Heart left ventricle (tissue), 16 donors: ENCODE results near the gene PRPF38B. TPM values are rescaled to one million over a fixed set of nuclear protein-coding genes. Genes with fewer than 3 reads are reported as not detected.

Source experiments
- ATAC-seq, 4 donors: fragments of 200-7000 bp; cut with Tn5 transposase; one replicate each; pipeline ENCODE4 v1.9.1; 2020 to 2022; ENCODE audit warnings: moderate library complexity in 4 of 4, mild to moderate bottlenecking in 3 of 4, moderate number of reproducible peaks in 1 of 4
- DNase-seq, 5 donors: peaks; one replicate each; pipeline ENCODE4 v3.0.0-alpha.2; 2020
- H3K27ac ChIP-seq, 12 donors: fragments of 200-600 bp; sonication (generic) in 4 of 12; one replicate each; pipeline versions ENCODE4 v1.5.0 to v1.8.0; 2016 to 2022; ENCODE audit warnings: mild to moderate bottlenecking in 2 of 12
- H3K27me3 ChIP-seq, 9 donors: fragments of 200-600 bp; sonication (generic) in 2 of 9; one replicate each; pipeline versions ENCODE4 v1.5.1 to v1.8.0; 2016 to 2022; ENCODE audit warnings: mild to moderate bottlenecking in 3 of 9
- H3K36me3 ChIP-seq, 9 donors: fragments of 200-600 bp; sonication (generic) in 2 of 9; one replicate each; pipeline versions ENCODE4 v1.5.0 to v1.8.0; 2018 to 2022; ENCODE audit warnings: mild to moderate bottlenecking in 2 of 9
- H3K4me1 ChIP-seq, 12 donors: fragments of 200-600 bp; sonication (generic) in 4 of 12; one replicate each; pipeline versions ENCODE4 v1.5.0 to v1.8.0; 2016 to 2022; ENCODE audit warnings: mild to moderate bottlenecking in 3 of 12
- H3K4me3 ChIP-seq, 12 donors: fragments of 200-600 bp; sonication (generic) in 4 of 12; one replicate each; pipeline versions ENCODE4 v1.5.0 to v1.8.0; 2017 to 2022; ENCODE audit warnings: mild to moderate bottlenecking in 9 of 12, moderate library complexity in 4 of 12
- H3K9me3 ChIP-seq, 12 donors: fragments of 200-600 bp; sonication (generic) in 4 of 12; one replicate each; pipeline versions ENCODE4 v1.5.0 to v1.8.0; 2016 to 2022; ENCODE audit warnings: mild to moderate bottlenecking in 1 of 12
- CTCF ChIP-seq, 12 donors: fragments of 200-600 bp; sonication (generic) in 4 of 12; IDR thresholded peaks; one replicate each; pipeline versions ENCODE4 v1.5.0 to v1.8.0; 2018 to 2022; ENCODE audit warnings: antibody characterized with exemption in 12 of 12, mild to moderate bottlenecking in 5 of 12
- POLR2A ChIP-seq, 2 donors: fragments of 450-650 bp; IDR thresholded peaks; one replicate each; pipeline ENCODE4 v1.6.1; 2017; ENCODE audit warnings: antibody characterized with exemption in 2 of 2, mild to moderate bottlenecking in 2 of 2, moderate library complexity in 2 of 2
- WGBS, 4 donors: extraction: QIAGEN DNeasy Blood & Tissue Kit in 2 of 4; methylation state at CpG; one replicate each; pipeline versions ENCODE4 v1.1.5 to v1.1.7; 2013 to 2018; 5-methylcytosine and 5-hydroxymethylcytosine counted together
- intact Hi-C, 10 donors: fragments of 100-400 bp; cut with DNase I; formaldehyde crosslinking; loops; one replicate each; pipeline versions ENCODE4 v1.11.1 to v1.14.2; 2022
- polyA plus RNA-seq, 2 donors: library from polyadenylated mRNA; stranded (reverse); fragments of 200-250 nt; gene quantifications; one replicate each; pipeline ENCODE4 v1.2.3, GENCODE V29; 2013
- total RNA-seq, 9 donors: library from RNA; depleted of rRNA in 2 of 9; stranded (reverse); fragments of >200 nt in 2 of 9; fragmentation: NEBNext Ultra II Directional in 3 of 9; extraction: Animal tissue kit (Norgen Biotek cat#: 25700) in 3 of 9; gene quantifications; one replicate each; pipeline versions ENCODE4 v1.1.0 to v1.2.4, GENCODE V29; 2016 to 2023
- donor health status: ischemic (EF 13 %, LVEDD 7.1; RV severe dilation, severe dysfunction).
- donor health status: healthy with polysubstance abuse.
- donor health status: DM: no; HTN: yes; CAD: no.
- donor health status: DM: no; HTN: no; CAD: no.
- donor health status: ischemic (EF 25% LVEDD 6.9; RV normal size, moderate dysfunction).
- donor health status: ischemic (EF 25% LVEDD 5.7; RV mildly dilated, moderate dysfunction).
- donor health status: healthy.
- donor health status: DM: yes; HTN: yes; CAD: no.
- donor health status: ischemic (EF 35%, LVEDD 5.7; RV mildly dilated, moderate dysfunction).
- donor health status: nonischemic (EF 11% LVEDD 7.7; RV severe dilation, severe dysfunction).
- donor health status: DM: yes; HTN: yes; CAD: no.
- donor health status: PGD.
- donor health status: ischemic (EF 29% LVEDD 5.4; RV normal size, mild dysfunction).
- donor health status: nonischemic (EF 23%, LVEDD 6.1; RV moderate dilation, normal function).

PRPF38B gene
- total and polyA plus RNA-seq, 11 donors = 7.7 to 22.6 (median 15.1) TPM

GRCh38 chr1:108745980-108746381 is 53.9 kb downstream of the PRPF38B start:
- peaks cover 0 to 5% (median 0%) of the 10 kb centered on the region in 9 donors for H3K36me3 ChIP-seq
- 40 to 46% (median 44%) methylated on average over 3 of the region's 3 CpGs for WGBS, 4 donors
- ATAC-seq (no peak), DNase-seq (no peak)
- TF ChIP-seq POLR2A (IDR thresholded peaks at IDR 0.05) = no peak
- TF ChIP-seq CTCF (IDR thresholded peaks at IDR 0.05) = no peak
- H3K27me3 ChIP-seq = no peaks in the 10 kb centered on the region
- H3K27ac ChIP-seq = peak overlapping the region in 11 of 12 donors; percentile 84 to 99 (median 98)
- no peaks in the 10 kb centered on the region for H3K9me3 ChIP-seq
- peaks cover 0 to 23% (median 12%) of the 10 kb centered on the region in 12 donors for H3K4me1 ChIP-seq
- intact Hi-C loops = loop anchor here in 6 of 10 donors (1.0 to 10.0 kb wide), 6 partner anchors 51 to 131 kb away; partner anchors contain the start of genes PRPF38B (in 6 of the 6), HENMT1 (in 2 of the 6) and GPSM2 (in 1 of the 6)
- H3K4me3 ChIP-seq = peak overlapping the region in 9 of 12 donors; percentile 60 to 93 (median 85)

GRCh38 chr1:108746382-108747170 is 54.5 kb downstream of the PRPF38B start, which contains the start of gene STXBP3:
Gene STXBP3 (plus strand): TSS chr1:108746674. CDS start chr1:108746738, 64 bp downstream.
- H3K36me3 ChIP-seq = peaks cover 0 to 9% (median 0%) of the 10 kb centered on the region in 9 donors
- H3K27me3 ChIP-seq = no peaks in the 10 kb centered on the region
- intact Hi-C loops = loop anchor here in 6 of 10 donors (1.0 to 10.0 kb wide), 6 partner anchors 52 to 131 kb away; partner anchors contain the start of genes PRPF38B (in 6 of the 6), HENMT1 (in 2 of the 6) and GPSM2 (in 1 of the 6)
- peak; percentile 99 to 100 (median 99) for DNase-seq
- H3K27ac ChIP-seq = peak within 1 kb of the TSS; percentile 84 to 99 (median 97)
- WGBS, 4 donors = 0 to 1% (median 0%) methylated on average over 49 to 75 of the region's 75 CpGs
- H3K9me3 ChIP-seq = no peaks in the 10 kb centered on the region
- TF ChIP-seq CTCF (IDR thresholded peaks at IDR 0.05) = peak; percentile 90 to 99 (median 95)
- TF ChIP-seq POLR2A (IDR thresholded peaks at IDR 0.05) = peak; percentile 94 to 98
- peak within 1 kb of the TSS; percentile 60 to 93 (median 85) for H3K4me3 ChIP-seq
- peaks cover 0 to 26% (median 13%) of the 10 kb centered on the region in 12 donors for H3K4me1 ChIP-seq
- ATAC-seq = peak; percentile 97 to 100 (median 98)

DNA sequence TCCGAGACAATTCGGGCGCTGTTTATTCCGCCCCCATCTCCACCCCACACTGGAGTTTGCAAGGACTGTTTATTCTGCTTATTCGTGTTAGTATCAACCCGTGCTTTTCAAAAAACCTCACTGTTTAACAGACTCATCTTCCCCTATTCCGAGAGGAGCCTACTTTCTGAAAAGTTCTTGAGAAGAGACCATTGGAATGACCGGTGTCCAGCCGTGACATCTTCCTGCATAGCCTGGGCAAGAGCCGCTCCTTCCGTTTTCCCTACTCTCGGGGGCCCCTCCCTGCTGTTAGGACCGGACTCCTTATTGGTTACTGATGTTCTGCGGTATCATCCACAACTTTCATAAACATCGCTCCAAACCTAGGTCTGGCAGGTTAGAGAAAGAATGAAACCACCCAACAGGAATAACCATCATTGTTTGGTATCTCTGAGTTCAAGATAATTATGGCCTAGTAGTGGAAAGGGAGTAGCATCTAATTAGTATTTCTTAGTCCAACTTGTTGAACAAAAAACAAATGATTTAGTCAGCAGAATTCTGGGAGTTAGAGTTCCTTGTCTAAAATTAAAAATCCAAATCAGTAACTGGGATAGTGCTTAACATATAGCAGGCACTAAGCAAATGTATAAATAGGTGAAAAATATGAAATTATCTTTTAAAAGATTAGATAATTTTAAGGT is 55.2 kb downstream of the PRPF38B start:
- H3K4me1 ChIP-seq = peaks cover 0 to 26% (median 13%) of the 10 kb centered on the region in 12 donors
- H3K36me3 ChIP-seq = peaks cover 0 to 12% (median 2%) of the 10 kb centered on the region in 9 donors
- H3K4me3 ChIP-seq = peak overlapping the region; percentile 60 to 93 (median 85)
- peak; percentile 55 to 87 (median 72) for ATAC-seq
- DNase-seq = peak; percentile 73 to 87 (median 80)
- H3K9me3 ChIP-seq = no peaks in the 10 kb centered on the region
- intact Hi-C loops = loop anchor here in 5 of 10 donors (2.0 to 10.0 kb wide), 4 partner anchors 53 to 130 kb away; partner anchors contain the start of genes PRPF38B (in 4 of the 5), GPSM2 (in 1 of the 5) and HENMT1 (in 1 of the 5)
- H3K27me3 ChIP-seq = no peaks in the 10 kb centered on the region
- H3K27ac ChIP-seq = peak overlapping the region; percentile 84 to 99 (median 97)
- TF ChIP-seq POLR2A (IDR thresholded peaks at IDR 0.05) (peak in 1 of 2 donors; percentile 55), CTCF (IDR thresholded peaks at IDR 0.05) (no peak)
- 0 to 1% (median 1%) methylated on average over 15 of the region's 15 CpGs for WGBS, 4 donors
